Kidney epithelial cell (primary cell): ENCODE results near the gene ENTPD6. TPM values are rescaled to one million over a fixed set of nuclear protein-coding genes. Genes with fewer than 3 reads are reported as not detected.

Experiments
- DNase-seq: peaks from one replicate; pipeline ENCODE4 v3.0.0-alpha.2; 2010; ENCODE audit warnings: low read depth
- H3K27me3 ChIP-seq: 2 replicates; pipeline ENCODE4 v1.6.0; 2011; ENCODE audit warnings: low read length; ENCODE audit not compliant: control insufficient read depth, insufficient read depth
- H3K36me3 ChIP-seq: 2 replicates; pipeline ENCODE4 v1.5.1; 2011; ENCODE audit warnings: low read length; ENCODE audit not compliant: control insufficient read depth, insufficient read depth
- H3K4me3 ChIP-seq: 2 replicates; pipeline ENCODE4 v1.5.1; 2011; ENCODE audit warnings: low read depth, mild to moderate bottlenecking, control low read depth, low read length
- total RNA-seq: library from RNA; depleted of rRNA; stranded (reverse); fragments of >200 nt; gene quantifications from 2 replicates; pipeline ENCODE4 v1.2.3, GENCODE V29; 2015
- TF ChIP-seq, protein P1 (sequence below): IDR thresholded peaks from 2 replicates; pipeline ENCODE4 v1.5.1; 2011; ENCODE audit warnings: mild to moderate bottlenecking, moderate library complexity, low read length, control low read depth, inconsistent platforms; ENCODE audit not compliant: insufficient read depth, poor library complexity, severe bottlenecking

ENTPD6 gene
- total RNA-seq, 1 donor from 2014 or later = 80.1 TPM

DNA sequence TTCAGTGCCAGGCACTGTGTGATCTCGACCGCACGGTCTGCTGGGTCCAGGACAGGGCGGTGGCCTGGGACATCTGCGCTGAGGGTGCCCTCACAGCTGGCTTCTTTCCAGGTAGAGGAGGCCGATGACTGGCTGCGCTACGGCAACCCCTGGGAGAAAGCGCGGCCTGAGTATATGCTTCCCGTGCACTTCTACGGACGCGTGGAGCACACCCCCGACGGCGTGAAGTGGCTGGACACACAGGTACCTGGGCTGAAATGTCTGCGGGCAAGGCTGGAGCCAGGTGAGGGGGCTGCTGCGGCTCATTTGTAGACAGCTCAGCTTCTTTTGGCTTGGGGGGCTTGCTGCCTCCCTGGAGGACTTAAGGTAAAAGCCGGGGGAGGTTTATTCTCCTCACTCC lies 79.0 kb downstream of the ENTPD6 start:
- DNase-seq = no peak
- H3K4me3 ChIP-seq = no peak overlapping the region
- no peaks in the 10 kb centered on the region for H3K27me3 ChIP-seq
- TF ChIP-seq, protein P1, sequence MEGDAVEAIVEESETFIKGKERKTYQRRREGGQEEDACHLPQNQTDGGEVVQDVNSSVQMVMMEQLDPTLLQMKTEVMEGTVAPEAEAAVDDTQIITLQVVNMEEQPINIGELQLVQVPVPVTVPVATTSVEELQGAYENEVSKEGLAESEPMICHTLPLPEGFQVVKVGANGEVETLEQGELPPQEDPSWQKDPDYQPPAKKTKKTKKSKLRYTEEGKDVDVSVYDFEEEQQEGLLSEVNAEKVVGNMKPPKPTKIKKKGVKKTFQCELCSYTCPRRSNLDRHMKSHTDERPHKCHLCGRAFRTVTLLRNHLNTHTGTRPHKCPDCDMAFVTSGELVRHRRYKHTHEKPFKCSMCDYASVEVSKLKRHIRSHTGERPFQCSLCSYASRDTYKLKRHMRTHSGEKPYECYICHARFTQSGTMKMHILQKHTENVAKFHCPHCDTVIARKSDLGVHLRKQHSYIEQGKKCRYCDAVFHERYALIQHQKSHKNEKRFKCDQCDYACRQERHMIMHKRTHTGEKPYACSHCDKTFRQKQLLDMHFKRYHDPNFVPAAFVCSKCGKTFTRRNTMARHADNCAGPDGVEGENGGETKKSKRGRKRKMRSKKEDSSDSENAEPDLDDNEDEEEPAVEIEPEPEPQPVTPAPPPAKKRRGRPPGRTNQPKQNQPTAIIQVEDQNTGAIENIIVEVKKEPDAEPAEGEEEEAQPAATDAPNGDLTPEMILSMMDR = no peak
- peaks cover 4% of the 10 kb centered on the region for H3K36me3 ChIP-seq

DNA sequence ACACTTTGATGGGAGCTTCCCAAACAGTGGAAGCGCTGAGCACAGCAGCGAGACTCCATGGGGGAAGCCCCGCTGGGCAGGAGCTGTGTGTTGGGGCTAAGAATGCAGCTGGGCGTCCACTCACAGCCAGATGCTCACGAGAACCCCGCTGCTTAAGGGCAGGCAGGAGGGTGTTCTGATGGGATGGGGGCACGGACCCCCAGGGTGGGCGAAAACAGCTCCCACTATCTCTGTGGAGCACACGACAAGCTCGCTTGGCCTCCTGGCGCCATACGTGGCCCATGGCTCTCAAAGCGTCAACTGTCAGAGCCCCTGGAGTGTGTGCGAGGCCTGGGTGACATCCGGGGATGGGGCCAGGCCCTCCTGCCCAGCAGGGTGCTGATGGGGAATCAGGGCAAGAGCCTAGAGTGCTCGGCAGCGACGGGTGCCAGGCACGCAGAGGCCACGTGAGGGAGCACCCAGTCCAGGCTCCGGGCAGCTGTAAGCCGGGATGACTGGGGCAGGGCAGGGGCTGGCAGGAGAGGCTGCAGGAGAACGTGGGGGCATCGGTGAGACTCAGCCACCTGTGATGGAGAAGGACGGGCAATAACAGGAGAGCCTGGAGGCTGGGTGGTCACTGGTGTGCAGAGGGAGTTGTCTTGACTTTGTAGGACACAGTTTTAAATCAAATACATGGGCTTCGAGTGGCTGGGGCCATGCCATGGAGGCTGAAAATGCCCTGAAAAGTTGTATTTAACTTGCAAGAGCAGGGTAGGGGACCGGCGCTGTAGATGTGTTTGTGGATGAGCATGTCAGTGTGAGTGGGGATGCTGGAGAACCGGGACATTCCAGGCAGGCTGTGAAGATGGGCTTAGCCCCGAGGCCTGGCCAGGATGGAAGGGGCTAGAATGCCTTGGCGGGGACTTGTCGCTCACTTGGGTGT lies 79.6 kb downstream of the ENTPD6 start:
- TF ChIP-seq, protein P1 = no peak
- H3K4me3 ChIP-seq = no peak overlapping the region
- no peak for DNase-seq
- H3K27me3 ChIP-seq = no peaks in the 10 kb centered on the region
- H3K36me3 ChIP-seq = peaks cover 4% of the 10 kb centered on the region

DNA sequence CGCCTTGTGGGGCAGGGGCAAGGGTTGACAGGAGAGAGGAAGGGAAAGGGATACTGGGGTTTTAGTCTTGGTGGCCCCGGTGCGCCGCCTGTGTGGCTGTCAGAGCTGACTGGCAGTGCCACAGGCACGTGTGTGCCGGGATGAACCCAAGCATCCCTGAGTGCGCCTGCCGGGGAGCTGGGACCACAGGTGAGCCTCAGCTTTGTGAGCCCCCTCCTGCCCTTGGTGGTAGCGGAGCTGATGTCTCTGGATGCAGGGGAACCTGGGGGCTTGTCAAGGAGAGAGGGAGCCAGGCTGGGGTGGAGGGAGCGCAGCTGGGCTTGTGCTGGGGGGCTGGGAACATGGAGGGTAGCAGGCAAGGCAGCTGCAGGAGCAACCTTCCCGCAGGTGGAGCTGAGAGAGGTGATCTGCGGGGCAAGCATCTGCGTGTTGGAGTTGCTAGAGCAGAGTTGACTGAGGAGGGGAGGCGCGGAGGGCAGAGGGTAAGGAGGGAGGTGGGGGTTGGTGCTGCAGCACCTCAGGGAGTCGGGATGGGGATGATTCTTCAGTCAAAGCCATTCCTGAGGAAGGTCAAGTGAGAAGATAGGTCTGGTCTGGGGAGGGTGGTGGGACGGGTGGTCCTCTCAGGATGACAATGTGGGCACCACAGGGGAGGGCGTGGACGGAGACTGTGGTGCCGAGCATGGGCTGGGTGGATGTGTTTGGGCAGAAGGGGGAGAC lies 80.5 kb downstream of the ENTPD6 start:
- Histone ChIP-seq H3K36me3 (peaks cover 4% of the 10 kb centered on the region), H3K4me3 (no peak overlapping the region), H3K27me3 (no peaks in the 10 kb centered on the region)
- TF ChIP-seq, protein P1 = no peak
- DNase-seq = no peak

Other genes starting within 250 kb of the ENTPD6 start
- not detected in 2 replicates for gene CST7, start 246.4 kb upstream of the ENTPD6 start, total RNA-seq
- 92.9 and 98.8 TPM in 2 replicates for gene APMAP, start 203.0 kb upstream of the ENTPD6 start, total RNA-seq
- 7.1 and 7.3 TPM in 2 replicates for gene ACSS1, start 137.6 kb upstream of the ENTPD6 start, total RNA-seq
- not detected in 2 replicates for gene VSX1, start 113.6 kb upstream of the ENTPD6 start, total RNA-seq
- gene PYGB, start 52.4 kb downstream of the ENTPD6 start, total RNA-seq = 167 and 193 TPM in 2 replicates
- 75.1 and 88.3 TPM in 2 replicates for gene ABHD12, start 195.1 kb downstream of the ENTPD6 start, total RNA-seq
- 6.6 and 7.7 TPM in 2 replicates for gene GINS1, start 212.0 kb downstream of the ENTPD6 start, total RNA-seq